Gastrocnemius medialis (tissue), 4 donors: ENCODE data around the gene CDH4.

Source experiments
- CTCF ChIP-seq, 5 experiments: fragments of 450-650 bp in 3 of 5; fragments of 200-600 bp in 2 of 5; sonication (generic) in 2 of 5; IDR thresholded peaks in 4 of 5; conservative IDR thresholded peaks in 1 of 5; 1 replicate in 4 of 5; 2 replicates in 1 of 5; pipeline ENCODE4 v1.5.1; 2016 to 2019; ENCODE audit warnings: antibody characterized with exemption in 5 of 5, mild to moderate bottlenecking in 3 of 5, moderate library complexity in 3 of 5
- POLR2A ChIP-seq, 2 donors: fragments of 450-650 bp; IDR thresholded peaks; one replicate each; pipeline ENCODE4 v1.6.1; 2017; ENCODE audit warnings: antibody characterized with exemption in 2 of 2, mild to moderate bottlenecking in 2 of 2, moderate library complexity in 2 of 2

DNA sequence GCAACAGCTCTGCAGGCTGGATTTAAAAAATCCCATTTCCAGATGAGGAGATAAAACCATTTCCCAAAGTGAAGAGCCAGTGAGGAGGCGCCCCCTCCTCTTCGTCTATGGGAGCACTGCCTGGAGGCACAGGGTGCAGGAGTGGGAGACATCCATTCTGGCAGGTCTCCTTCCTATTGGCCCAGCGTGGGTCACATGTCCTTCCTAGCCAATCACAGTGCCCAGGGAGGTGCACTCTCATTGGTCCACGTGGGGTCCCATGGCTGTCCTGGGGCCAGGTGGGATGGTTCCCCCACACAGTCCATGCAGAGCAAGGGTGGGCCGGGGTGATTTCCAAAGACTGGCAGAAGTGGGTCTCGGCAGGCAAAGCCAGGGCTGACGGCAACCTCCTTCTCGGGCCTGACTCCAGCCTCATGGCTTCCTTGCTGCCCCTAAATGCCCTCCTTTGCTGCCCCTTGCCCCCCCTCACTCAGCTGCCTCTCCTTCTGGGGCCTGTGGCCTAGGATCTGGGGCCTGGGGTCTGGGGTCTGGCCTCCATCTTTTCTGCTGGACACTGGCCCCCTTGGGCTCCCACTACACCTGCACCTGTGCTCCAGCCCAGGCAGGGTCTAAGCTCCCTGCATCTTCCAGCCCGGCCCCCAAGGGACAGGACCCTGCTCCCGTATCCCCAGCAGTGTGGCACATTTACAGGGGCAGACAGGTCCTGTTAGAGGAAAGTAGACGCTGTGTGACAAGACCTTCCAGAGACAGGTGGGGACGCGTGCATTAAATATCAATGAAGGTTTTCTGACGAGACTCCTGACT lies 581.9 kb downstream of the CDH4 start:
- TF ChIP-seq CTCF (IDR thresholded peaks at IDR 0.05 in 4 of 5, conservative IDR thresholded peaks at IDR 0.05 in 1 of 5) (no peak), POLR2A (IDR thresholded peaks at IDR 0.05) (no peak)
